NT2/D1 (cell line): Measurements from ENCODE around the gene KAZN.

Source experiments
- YY1 ChIP-seq: IDR thresholded peaks from 2 replicates; pipeline ENCODE4 v1.6.1; 2011; ENCODE audit not compliant: insufficient read length, insufficient read depth
- ZNF274 ChIP-seq: IDR thresholded peaks from 2 replicates; pipeline ENCODE4 v1.6.1; 2011; ENCODE audit warnings: mild to moderate bottlenecking, low read depth, low read length

DNA sequence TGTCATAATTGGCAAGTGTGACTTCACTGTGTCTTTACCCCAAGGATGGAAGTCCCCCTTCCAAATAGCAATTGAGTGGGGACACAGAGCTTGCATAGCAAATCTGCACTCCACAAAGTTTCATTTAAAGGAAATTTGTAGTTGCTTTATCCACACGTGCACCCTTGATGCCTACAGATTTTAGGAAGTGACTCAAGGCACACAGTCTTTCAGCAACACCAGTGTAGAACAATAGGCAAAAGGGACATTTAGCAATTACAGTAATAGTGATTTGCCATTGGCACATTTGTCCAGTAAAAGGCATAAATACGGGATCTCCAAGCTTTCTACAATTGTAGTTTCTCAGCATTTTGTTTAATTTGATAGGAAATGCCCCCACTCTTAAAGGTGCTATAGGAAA lies 43.4 kb upstream of the KAZN start:
- TF ChIP-seq ZNF274 (no peak), YY1 (no peak)
